ENCODE data around the gene SHPK.

Gene SHPK

DNA sequence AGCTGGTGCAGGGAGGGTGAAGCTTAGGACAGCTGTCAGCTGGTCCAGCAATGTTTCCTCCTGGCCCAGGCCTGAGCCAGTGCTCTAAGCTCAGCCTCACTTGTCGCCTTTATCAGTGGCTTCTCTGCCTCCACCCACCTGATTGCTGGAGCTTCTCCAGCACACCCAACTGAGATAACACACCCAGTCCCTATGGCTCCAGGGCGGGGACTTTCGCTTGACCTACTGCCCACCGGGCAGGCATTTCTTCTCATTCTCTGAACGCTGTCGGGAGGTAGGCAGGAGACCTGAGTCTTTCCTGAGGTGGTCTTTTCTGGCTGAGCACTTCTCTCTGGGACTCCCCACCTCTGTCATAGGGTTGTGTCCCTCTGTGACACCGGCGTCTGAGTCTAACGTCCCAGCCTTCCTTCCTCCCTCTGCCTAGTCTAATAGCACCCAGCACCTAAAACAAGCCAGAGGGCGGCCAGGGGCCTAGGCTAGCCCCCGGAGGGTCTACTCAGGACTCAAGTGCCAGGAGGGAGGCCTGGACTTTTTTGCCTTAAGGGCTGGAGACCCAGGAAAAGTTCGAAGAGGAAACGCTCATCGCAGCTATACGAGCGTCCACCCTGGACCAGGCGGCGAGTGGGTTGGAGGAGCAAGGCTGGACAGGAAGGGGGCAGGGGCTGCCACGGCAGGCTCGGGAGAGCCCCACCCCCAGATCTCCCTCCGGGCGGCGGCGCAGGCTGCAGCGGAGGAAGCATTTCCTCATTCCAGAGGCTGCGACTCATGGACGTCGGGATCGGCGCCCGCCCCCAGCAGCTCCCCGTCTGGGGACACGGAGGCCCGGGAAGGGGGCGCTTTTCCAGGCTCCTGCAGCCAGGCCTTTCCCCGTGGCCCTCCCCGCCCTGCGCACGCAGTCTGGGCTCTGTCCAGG, 31.6 kb upstream of the SHPK start:
- H3K27ac ChIP-seq, result peak overlapping the region; percentile 96
- TF ChIP-seq CTCF (conservative IDR thresholded peaks at IDR 0.05), result no peak
- TF ChIP-seq ZFX (IDR thresholded peaks at IDR 0.05), result peak; percentile 39; the same call in 1 of the 2 replicates

DNA sequence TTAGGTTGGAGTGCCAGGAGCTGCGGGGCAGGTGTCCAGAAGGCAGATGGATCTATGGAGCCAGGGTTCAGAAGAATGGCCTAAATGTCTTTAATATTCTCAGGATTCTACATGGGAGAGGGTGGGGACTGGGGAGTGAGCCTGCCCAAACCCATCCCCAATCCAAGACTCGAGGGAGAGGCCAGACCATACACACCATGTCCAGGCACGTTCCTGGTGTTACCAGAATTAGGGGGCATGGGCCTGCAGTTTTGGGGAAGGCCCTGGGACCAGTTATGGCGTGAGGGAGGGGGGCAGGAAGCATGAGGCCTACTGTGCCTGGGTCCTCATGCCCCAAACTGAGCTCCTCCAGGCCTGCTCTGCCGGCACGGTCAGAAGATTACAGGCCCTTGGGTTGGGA, 30.5 kb upstream of the SHPK start:
- H3K27ac ChIP-seq, result peak overlapping the region; percentile 96
- no peak for TF ChIP-seq CTCF (conservative IDR thresholded peaks at IDR 0.05)
- TF ChIP-seq ZFX (IDR thresholded peaks at IDR 0.05), result no peak; the same call in 1 of the 2 replicates

- peak overlapping the region; percentile 96 for H3K27ac ChIP-seq
- TF ChIP-seq CTCF (conservative IDR thresholded peaks at IDR 0.05) (no peak), ZFX (IDR thresholded peaks at IDR 0.05) (no peak)
These were observed 29.8 kb upstream of the SHPK start for GRCh38 chr17:3665834-3666233.

- no peak overlapping the region for H3K27ac ChIP-seq
- TF ChIP-seq CTCF (conservative IDR thresholded peaks at IDR 0.05), result no peak
These were observed 27.3 kb upstream of the SHPK start for GRCh38 chr17:3663102-3664011.

DNA sequence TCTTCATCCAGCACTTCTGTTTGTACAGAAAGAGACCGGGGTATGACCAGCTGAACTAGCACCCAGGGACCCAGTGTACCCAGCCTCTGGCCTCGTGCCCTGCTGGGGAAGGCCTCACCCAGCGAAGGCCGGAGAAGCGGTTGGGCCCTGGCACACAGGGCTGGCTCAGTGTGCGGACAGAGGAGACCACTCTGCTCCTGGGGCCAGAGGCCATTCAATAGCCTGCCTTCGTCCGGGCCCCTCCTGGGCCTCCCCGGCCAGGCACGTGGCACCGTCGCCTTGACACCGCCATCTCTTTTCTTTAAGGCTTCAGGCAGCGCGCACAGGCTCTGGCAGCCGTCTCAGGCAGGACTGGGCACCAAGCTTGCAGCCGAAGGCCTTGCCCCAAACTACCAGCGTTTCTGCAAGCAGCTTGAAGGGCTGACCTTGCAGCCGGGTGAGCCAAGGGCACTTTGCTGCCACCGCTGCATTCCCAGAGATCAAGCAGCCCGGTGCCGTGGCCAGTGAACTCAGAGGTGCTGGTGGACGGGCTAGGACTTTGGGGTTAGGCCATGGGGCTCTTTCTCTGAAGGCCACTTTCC, 24.4 kb upstream of the SHPK start:
- peak overlapping the region; percentile 85 for H3K27ac ChIP-seq
- TF ChIP-seq ZFX (IDR thresholded peaks at IDR 0.05) (peak; percentile 92), CTCF (conservative IDR thresholded peaks at IDR 0.05) (no peak)

GRCh38 chr17:3659541-3660111, 23.6 kb upstream of the SHPK start:
- peak overlapping the region; percentile 85 for H3K27ac ChIP-seq
- TF ChIP-seq ZFX (IDR thresholded peaks at IDR 0.05) (no peak), CTCF (conservative IDR thresholded peaks at IDR 0.05) (no peak)

Data from C4-2B (cell line).